Frontal cortex (tissue), 4 donors: ENCODE results near the gene C16orf86. TPM values are rescaled to one million over a fixed set of nuclear protein-coding genes. Genes with fewer than 3 reads are reported as not detected.

Experiments
- DNase-seq, 2 donors: peaks; one replicate each; pipeline ENCODE4 v3.0.0; 2012; ENCODE audit warnings: low spot score in 2 of 2
- FAIRE-seq: peaks from 2 replicates; lab custom pipeline; 2012; peaks lifted over from hg19 to GRCh38; lab: Jason Lieb, UNC
- total RNA-seq: library from RNA; depleted of rRNA; stranded (reverse); fragments of >200 nt; gene quantifications from one replicate; pipeline ENCODE4 v1.2.3, GENCODE V29; 2014
- donor health status: control.
- donor health status: control.
- donor health status: control.

C16orf86 gene
- total RNA-seq, result 2.0 TPM

DNA sequence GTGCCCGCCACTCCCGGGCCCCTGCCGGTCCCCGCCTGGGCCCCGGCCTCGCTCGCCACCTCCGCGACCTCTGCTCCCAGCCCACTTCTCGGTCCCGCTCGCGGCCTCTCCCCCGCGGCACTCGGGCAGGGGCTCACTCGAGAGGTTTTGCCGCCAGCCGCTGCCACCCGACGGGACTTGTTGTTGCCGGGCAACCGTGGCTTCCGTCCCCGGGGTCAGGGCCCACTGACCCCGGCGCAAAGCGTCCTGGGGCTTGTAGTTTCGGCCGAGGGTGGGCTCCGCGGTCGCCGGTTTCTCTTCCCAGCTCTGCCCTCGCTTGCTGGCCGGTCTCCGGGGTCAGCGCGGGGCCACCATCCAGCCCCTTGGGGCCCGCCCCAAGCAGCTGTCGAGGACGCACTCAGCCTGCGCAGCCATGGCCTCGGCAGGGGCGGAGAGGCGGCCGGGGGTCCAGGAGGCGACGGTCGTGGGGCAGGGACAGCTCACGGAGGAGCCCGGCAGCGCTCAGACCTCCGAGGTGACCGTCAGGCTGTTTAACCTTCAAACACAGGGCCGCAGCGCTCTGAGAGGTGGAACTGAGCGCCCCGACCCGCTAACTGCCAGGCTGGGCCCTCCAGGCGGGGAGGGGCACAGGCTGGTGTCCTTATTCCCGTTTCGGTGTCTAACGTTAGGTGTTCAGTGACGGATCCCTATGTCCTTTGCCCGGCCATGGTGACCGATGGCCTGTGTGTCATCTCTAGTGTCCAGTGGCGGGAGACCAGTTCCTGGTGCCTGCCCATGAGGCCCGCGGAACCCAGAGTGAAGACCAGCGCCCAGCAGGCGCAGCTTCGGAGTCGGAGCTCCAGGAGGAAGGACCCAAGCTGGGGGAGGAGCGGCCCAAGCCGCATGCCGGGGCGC, at the start of gene C16orf86, which contains the start of gene ENKD1:
C16orf86 (plus strand) TSS at position 256 of the 894 bp plus-strand sequence; CDS start at position 413, 157 bp downstream.
ENKD1 (minus strand) TSS at position 192 of the 894 bp plus-strand sequence. CDS start 308 bp downstream, outside the sequence.
- DNase-seq (peak; percentile 95 to 96), FAIRE-seq (no peak)

DNA sequence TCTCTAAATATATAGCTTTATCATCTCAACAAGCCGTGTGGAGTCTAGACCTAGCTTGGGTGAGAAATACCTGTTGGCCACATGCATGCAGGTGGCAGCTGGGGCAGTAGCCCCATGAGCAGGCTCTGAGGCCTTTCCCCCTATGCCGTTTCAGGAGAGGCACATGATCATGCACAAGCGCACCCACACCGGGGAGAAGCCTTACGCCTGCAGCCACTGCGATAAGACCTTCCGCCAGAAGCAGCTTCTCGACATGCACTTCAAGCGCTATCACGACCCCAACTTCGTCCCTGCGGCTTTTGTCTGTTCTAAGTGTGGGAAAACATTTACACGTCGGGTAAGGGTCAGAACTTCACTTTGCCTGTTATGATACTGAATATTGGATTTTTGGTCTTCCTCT, 38.4 kb upstream of the C16orf86 start:
- FAIRE-seq, result no peak
- no peak for DNase-seq

DNA sequence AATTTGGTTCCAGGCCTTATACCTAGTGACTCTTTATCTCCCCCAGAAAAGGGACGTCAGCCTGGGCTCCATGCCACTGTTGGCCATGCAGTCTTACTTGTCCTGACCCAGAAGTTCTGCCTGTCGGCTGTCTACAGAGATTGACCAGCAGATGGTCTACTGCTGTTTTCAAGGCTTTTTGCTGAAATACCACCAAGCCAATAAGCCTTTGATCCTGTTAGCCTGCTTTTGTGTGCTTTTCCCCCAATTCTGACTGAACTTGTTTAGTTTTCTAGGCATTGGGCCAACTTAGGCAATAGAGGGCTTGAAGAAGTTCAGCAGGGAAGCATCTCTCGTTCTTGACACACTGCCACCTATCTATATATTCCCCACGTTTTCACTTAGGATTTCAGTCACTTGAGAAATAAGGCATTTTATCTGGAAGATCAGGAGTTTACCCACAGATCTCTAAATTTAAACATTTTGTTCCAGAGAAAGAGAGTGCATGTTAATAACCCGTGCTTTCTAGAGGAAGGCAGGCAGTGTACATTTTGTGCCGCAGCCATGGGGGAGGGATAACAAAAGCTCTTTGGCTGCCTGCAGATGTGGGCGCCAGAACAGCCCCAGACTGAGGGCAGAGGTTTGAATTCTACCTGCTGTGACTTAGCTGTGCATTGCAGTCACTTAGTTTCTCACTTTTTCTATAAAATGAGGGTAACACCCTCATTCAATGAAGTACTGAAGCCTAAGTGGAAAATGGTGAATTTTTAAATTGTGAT, 34.0 kb upstream of the C16orf86 start:
- DNase-seq (peak in 1 of 2 donors; percentile 17), FAIRE-seq (no peak)

GRCh38 chr16:67636713-67637112, 29.9 kb upstream of the C16orf86 start:
- no peak for DNase-seq
- no peak for FAIRE-seq

DNA sequence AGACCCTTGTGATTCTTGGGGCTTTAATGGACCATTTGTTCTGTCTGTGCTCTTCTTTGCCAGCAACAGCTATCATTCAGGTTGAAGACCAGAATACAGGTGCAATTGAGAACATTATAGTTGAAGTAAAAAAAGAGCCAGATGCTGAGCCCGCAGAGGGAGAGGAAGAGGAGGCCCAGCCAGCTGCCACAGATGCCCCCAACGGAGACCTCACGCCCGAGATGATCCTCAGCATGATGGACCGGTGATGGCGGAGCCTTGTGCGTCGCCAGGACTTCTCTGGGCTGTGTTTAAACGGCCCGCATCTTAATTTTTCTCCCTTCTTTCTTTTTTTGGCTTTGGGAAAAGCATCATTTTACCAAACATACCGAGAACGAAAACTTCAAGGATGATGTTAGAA, 29.0 kb upstream of the C16orf86 start:
- DNase-seq (no peak), FAIRE-seq (no peak)

DNA sequence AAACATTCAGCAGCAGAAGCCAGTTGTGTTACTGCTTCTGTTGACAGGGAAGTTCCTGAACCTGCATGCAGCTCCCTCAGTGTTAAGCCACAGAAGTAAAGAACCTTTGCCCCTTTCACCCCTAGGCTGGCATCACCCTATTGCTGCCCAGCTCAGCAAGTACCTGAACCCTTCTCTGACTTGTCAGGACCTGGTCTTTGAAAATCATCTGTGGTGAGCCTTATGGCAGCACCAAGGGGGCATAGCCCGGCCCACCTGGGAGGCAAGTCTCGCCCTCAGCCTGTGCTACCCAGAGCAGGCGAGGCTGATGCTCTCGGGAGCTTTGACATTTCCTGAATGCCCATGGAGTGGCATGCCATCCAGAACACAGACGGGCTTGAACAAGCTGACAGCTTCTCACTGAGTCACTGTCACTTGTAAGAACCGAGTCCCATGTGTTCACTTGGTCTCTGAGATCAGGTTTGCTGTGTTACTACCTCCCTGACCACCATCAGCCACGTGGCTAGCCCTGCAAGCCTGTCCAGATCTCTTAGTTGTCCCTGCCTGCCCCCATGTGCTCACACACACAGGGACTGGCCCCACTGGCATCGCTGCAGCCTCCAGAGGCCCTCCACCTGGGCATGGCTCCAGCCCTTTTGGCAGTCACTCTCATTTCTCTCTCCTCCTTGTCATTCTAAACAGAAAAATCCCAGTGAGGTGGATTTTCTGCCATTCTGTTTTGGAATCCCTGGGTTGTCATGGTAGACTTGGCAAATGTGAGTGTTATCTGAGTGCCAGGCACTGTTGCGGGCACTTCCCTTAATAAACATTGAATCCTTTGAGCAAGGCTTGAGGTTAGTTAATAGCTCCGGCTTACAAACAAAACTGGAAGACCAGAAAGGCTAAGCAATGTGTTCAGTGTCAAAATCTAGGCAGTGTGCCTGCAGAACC, 24.6 kb upstream of the C16orf86 start:
- FAIRE-seq (no peak), DNase-seq (peak; percentile 59 to 71)

DNA sequence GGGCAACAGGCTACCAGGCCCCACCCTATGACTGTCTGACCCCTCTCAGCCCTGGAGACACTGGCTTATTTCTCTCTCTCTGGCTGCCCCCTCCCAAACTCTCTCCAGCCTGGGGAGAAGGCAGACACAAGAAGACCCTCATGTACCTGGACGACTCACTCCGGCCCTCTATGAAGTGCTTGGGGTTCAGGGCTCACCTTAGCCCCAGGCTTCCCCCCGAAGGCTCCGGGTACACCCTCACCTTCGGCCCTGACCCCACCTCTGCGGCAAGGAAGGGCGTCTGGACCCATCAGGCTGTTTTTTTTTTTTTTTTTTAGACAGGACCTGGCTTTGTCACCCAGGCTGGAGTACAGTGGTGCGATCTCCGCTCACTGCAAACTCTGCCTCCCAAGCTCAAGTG, 22.6 kb upstream of the C16orf86 start:
- no peak for FAIRE-seq
- no peak for DNase-seq

DNA sequence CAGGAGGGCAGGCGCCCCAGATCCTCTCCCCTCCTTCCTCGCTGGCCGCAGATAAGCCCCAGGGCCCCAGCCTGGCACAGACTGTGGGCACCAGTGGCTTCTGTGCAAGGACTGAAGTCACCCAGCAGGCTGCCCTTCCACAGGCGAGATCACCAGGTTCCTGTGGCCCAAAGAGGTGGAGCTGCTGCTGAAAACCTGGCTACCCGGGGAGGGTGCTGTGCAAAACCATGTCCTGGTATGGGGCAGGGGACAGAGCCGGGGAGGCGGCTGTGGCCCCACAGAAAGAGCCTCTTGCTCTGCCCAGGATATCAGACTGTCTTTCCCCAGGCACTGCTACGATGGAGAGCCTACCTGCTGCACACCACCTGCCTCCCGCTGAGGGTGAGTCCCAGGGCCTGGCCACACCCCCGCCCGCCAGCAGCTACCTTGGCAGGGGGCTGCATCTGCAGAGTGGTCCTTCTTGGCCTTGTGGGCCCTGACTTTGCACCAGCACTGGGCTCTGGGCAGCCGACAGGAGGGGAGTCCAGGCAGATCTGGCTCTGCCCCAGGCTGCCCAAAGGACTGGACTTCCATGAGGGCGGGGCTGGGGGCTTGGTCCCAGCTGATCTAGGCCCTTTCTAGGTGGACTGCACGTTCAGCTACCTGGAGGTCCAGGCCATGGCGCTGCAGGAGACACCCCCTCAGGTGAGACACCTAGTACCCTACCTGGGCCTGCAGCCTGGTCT, 21.1 kb upstream of the C16orf86 start:
- DNase-seq (peak in 1 of 2 donors; percentile 26), FAIRE-seq (no peak)

DNA sequence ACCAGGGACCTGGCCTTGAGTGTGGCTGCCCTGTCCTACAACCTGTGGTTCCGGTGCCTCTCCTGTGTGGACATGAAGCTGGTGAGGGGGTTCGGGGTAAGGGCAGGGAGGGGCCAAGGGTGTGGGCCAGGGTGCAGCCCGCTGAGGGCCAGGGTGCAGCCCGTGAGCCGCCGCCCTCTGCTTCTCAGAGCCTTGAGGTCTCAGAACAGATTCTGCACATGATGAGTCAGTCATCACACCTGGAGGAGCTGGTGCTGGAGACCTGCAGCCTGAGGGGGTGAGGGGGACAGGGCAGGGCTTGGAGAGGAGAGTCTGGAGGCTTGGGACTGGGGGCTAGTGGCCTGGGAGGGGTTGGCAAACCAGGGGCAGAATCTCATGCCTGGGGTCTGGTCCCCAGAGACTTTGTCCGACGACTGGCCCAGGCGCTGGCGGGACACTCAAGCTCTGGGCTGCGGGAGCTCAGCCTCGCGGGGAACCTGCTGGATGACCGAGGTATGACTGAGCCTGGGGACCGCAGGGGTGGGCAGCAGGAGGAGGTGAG, 19.4 kb upstream of the C16orf86 start:
- FAIRE-seq (no peak), DNase-seq (no peak)

GRCh38 chr16:67647681-67648080, 18.9 kb upstream of the C16orf86 start:
- DNase-seq (peak in 1 of 2 donors; percentile 33), FAIRE-seq (no peak)

DNA sequence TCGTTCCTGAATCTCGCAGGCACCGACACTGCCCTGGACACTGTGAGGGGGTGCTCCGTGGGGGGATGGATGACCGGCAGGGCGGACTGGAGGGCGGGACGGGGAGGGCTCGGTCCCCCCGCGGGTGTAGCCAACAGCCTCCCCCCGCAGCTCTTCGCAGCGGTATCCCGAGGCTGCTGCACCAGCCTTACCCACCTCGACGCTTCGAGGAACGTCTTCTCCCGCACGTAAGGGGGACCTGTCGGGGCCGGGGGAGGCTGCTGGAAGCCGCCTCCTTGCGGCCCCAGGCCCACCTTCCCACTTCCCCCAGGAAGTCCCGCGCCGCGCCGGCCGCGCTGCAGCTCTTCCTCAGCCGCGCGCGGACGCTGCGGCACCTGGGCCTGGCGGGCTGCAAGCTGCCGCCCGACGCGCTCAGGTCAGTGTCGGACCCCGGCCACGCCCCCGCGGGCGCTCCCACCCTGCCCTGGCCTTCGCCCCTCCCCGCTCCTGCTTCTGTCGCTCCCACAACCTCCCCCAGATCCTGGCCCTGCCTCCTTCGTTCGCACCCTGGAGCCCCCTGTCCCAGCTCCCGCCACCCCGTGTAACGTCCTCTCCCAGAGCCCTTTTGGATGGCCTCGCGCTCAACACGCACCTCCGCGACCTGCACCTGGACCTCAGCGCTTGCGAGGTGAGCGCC, 18.4 kb upstream of the C16orf86 start:
- DNase-seq, result no peak
- no peak for FAIRE-seq

DNA sequence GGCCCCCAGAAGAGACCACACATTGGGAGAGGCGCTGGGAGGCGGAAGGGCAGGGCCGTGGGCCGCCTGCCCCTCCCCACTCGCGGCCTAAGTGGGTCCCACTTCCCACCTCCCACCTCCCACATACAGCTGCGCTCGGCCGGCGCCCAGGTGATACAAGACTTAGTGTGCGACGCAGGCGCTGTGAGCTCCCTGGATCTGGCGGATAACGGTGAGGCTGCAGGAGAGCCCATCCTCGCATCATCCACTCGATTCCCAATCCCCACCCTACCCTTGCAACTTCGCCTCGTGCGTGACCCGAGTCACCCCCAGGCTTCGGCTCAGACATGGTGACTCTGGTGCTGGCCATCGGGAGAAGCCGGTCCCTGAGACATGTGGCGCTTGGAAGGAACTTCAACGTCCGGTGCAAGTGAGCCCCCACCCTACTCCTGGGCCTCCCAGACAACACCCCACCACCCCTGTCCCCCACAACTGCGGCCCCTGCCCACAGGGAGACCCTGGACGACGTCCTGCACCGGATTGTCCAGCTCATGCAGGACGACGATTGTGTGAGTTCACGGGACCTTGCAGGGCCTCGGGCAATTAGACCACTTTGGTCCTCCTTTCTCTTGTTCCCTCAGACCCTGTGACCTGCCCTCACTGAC, 17.7 kb upstream of the C16orf86 start:
- DNase-seq (peak in 1 of 2 donors; percentile 38), FAIRE-seq (no peak)

DNA sequence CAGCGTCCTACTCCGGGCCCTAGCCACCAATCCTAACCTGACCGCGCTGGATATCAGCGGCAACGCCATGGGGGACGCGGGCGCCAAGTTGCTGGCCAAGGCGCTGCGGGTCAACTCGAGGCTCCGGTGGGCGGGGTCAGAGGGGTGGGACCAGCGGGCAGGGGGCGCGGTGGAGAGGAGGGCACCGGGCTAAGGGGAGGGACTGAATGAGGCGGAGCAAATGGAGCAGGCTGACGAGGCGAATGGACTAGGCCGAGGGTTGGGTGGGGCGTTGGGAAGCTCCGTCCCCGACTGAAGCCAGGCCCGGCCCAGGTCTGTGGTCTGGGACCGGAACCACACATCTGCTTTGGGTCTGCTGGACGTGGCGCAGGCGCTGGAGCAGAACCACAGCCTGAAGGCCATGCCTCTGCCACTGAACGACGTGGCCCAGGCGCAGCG, 17.1 kb upstream of the C16orf86 start:
- DNase-seq (peak in 1 of 2 donors; percentile 31), FAIRE-seq (no peak)

- DNase-seq (no peak), FAIRE-seq (no peak)
Observed at GRCh38 chr16:67650023-67650422, 16.6 kb upstream of the C16orf86 start.

DNA sequence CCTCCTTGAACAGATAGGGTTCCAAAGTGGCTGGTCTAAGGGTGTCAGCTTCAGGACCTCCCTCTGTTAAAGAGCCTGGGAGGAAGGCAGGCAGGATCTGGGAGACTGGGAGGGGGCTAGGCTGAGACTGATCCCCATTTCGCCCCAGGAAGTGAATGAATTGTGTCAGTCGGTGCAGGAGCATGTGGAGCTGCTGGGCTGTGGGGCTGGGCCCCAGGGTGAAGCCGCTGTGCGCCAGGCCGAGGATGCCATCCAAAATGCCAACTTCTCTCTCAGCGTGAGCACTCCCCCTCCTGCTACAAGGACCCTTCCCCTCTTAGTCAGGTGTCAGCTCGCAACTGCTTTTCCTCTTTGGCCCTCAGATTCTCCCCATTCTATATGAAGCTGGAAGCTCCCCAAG, 15.6 kb upstream of the C16orf86 start:
- no peak for FAIRE-seq

GRCh38 chr16:67651847-67652246, 14.8 kb upstream of the C16orf86 start:
- no peak for DNase-seq
- no peak for FAIRE-seq

More for the DNA sequence above, 15.6 kb upstream of the C16orf86 start:
- DNase-seq, result no peak

DNA sequence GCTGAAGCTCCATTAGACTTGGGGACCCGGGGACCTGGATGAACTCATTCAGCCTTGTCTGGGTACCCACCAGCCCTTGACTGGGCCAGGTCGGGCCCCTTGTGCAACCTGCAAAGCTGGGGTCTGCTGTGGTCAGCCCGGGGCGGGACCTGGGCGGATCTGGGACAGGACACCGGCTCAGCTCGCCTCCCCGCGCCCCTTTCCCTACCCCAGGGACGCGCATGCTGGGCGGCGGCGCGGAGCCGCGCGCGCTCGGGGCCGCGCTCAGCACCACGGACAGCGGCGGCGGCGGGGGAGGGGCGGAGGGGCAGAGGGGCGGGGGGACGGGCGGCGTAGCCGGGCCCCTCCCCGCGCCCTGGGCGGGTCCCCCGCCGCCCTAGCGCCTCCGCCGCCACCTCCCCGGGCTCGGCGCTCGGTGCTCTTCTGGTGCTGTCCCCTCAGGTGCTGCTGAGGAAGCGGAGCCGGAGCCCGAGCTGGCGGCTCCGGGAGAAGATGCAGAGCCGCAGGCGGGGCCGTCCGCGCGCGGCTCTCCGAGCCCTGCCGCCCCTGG, 14.0 kb upstream of the C16orf86 start:
- DNase-seq (peak; percentile 87), FAIRE-seq (no peak)
